SHP77 (cell line): Measurements from ENCODE around the gene ABHD17B.

Experiments
- DNase-seq, 2 experiments: peaks; one replicate each; lab custom pipeline; 2025; lab: John Stamatoyannopoulos, UW

The ABHD17B gene

DNA sequence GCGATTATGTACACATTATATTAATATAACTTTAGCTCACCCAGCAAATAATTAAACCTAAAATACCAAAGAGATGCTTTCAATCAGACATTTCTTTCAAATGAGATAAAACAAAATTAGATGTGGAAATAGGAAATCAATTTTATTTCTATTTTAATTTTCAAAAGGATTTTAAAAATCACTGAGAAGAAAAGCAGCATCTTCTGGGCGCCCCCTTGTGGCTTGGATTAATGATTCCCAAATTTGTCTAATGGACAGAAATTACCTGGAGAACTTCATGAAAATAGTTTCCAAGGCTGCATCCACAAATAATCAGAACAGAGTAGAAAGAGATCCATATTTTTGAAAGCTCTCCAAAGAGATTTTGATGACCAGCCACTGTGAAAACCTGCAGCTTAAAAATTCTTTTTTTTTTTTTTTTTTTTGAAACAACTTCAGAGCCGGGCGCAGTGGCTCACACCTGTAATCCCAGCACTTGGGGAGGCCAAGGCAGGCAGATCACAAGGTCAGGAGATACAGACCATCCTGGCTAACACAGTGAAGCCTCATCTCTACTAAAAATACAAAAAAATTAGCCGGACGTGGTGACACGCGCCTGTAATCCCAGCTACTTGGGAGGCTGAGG is 91.8 kb downstream of the ABHD17B start:
- DNase-seq = peak; percentile 0 to 2

DNA sequence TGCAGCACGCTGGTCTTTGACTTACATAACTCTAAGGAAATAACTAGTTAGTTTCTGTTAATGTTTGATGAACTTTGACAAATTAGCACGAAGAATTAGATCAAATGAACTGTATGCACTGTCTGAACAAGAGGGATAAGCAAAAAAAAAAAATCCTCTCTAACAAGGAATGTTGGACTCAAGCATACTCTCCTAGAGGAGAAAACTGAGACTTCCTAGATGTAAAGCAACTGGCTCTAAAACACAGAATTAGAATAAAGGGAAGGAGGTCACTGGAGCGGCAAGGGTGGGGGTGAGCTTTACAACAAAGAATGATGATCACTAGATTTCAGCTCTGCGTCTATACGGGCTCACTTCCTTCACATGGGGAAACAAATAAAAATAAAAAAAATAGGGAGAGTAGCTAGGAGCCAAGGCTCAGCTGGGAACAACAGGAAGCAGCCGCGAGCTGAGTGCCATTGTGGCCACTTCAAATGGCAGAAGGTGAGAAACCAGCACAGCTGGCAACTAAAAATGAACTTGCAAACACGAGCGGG is 94.0 kb downstream of the ABHD17B start:
- DNase-seq = peak; percentile 12 to 32
